Measurements from ENCODE around the gene CAMP. TPM values are rescaled to one million over a fixed set of nuclear protein-coding genes. Genes with fewer than 3 reads are reported as not detected.
"Not testable (repeated sequence)": the region's sequence is repeated elsewhere in the genome, so short reads cannot be mapped to it uniquely, and the experiment has no call there.

CAMP gene
- total RNA-seq, 1 donor from 2014 or later, result not detected

GRCh38 chr3:48268381-48268935 lies 45.2 kb downstream of the CAMP start:
- peak; percentile 57 for DNase-seq (ENCODE audit: low read depth)
- Histone ChIP-seq H3K36me3 (ENCODE audit: control insufficient read depth, insufficient read depth, low read length) (no peaks in the 10 kb centered on the region), H3K4me3 (ENCODE audit: low read depth, low read length) (no peak overlapping the region), H3K27me3 (ENCODE audit: control insufficient read depth, insufficient read depth, low read length) (no peaks in the 10 kb centered on the region)
- TF ChIP-seq CTCF (IDR thresholded peaks at IDR 0.05; ENCODE audit: insufficient read depth, low read length, poor library complexity, severe bottlenecking), result no peak

- H3K27me3 ChIP-seq (ENCODE audit: control insufficient read depth, insufficient read depth, low read length), result no peaks in the 10 kb centered on the region
- H3K4me3 ChIP-seq (ENCODE audit: low read depth, low read length), result no peak overlapping the region
- no peak for DNase-seq (ENCODE audit: low read depth)
- no peaks in the 10 kb centered on the region for H3K36me3 ChIP-seq (ENCODE audit: control insufficient read depth, insufficient read depth, low read length)
- TF ChIP-seq CTCF (IDR thresholded peaks at IDR 0.05; ENCODE audit: insufficient read depth, low read length, poor library complexity, severe bottlenecking), result no peak
Measured at GRCh38 chr3:48268936-48269561, 45.8 kb downstream of the CAMP start.

GRCh38 chr3:48269592-48269991 lies 46.3 kb downstream of the CAMP start:
- Histone ChIP-seq H3K4me3 (ENCODE audit: low read depth, low read length) (no peak overlapping the region), H3K36me3 (ENCODE audit: control insufficient read depth, insufficient read depth, low read length) (no peaks in the 10 kb centered on the region), H3K27me3 (ENCODE audit: control insufficient read depth, insufficient read depth, low read length) (no peaks in the 10 kb centered on the region)
- no peak for DNase-seq (ENCODE audit: low read depth)
- no peak for TF ChIP-seq CTCF (IDR thresholded peaks at IDR 0.05; ENCODE audit: insufficient read depth, low read length, poor library complexity, severe bottlenecking)

GRCh38 chr3:48270306-48270705 lies 47.0 kb downstream of the CAMP start:
- Histone ChIP-seq H3K27me3 (ENCODE audit: control insufficient read depth, insufficient read depth, low read length) (no peaks in the 10 kb centered on the region), H3K36me3 (ENCODE audit: control insufficient read depth, insufficient read depth, low read length) (no peaks in the 10 kb centered on the region), H3K4me3 (ENCODE audit: low read depth, low read length) (no peak overlapping the region)
- no peak for DNase-seq (ENCODE audit: low read depth)
- no peak for TF ChIP-seq CTCF (IDR thresholded peaks at IDR 0.05; ENCODE audit: insufficient read depth, low read length, poor library complexity, severe bottlenecking)

GRCh38 chr3:48271223-48271622 lies 47.9 kb downstream of the CAMP start:
- H3K4me3 ChIP-seq (ENCODE audit: low read depth, low read length); DNase-seq (ENCODE audit: low read depth); H3K27me3 ChIP-seq (ENCODE audit: control insufficient read depth, insufficient read depth, low read length); H3K36me3 ChIP-seq (ENCODE audit: control insufficient read depth, insufficient read depth, low read length): not testable (repeated sequence)

GRCh38 chr3:48271763-48272498 lies 48.6 kb downstream of the CAMP start:
- Histone ChIP-seq H3K4me3 (ENCODE audit: low read depth, low read length) (no peak overlapping the region), H3K36me3 (ENCODE audit: control insufficient read depth, insufficient read depth, low read length) (no peaks in the 10 kb centered on the region), H3K27me3 (ENCODE audit: control insufficient read depth, insufficient read depth, low read length) (no peaks in the 10 kb centered on the region)
- DNase-seq (ENCODE audit: low read depth), result no peak
- no peak for TF ChIP-seq CTCF (IDR thresholded peaks at IDR 0.05; ENCODE audit: insufficient read depth, low read length, poor library complexity, severe bottlenecking)

All from kidney epithelial cell (primary cell).